Gastrocnemius medialis (tissue), 4 donors: Measurements from ENCODE around the gene HOXC11.

Experiments
- CTCF ChIP-seq, 5 experiments: fragments of 450-650 bp in 3 of 5; fragments of 200-600 bp in 2 of 5; sonication (generic) in 2 of 5; IDR thresholded peaks in 4 of 5; conservative IDR thresholded peaks in 1 of 5; 1 replicate in 4 of 5; 2 replicates in 1 of 5; pipeline ENCODE4 v1.5.1; 2016 to 2019; ENCODE audit warnings: antibody characterized with exemption in 5 of 5, mild to moderate bottlenecking in 3 of 5, moderate library complexity in 3 of 5
- POLR2A ChIP-seq, 2 donors: fragments of 450-650 bp; IDR thresholded peaks; one replicate each; pipeline ENCODE4 v1.6.1; 2017; ENCODE audit warnings: antibody characterized with exemption in 2 of 2, mild to moderate bottlenecking in 2 of 2, moderate library complexity in 2 of 2

GRCh38 chr12:53990311-53991076 lies 17.6 kb downstream of the HOXC11 start:
- TF ChIP-seq CTCF (IDR thresholded peaks at IDR 0.05 in 4 of 5, conservative IDR thresholded peaks at IDR 0.05 in 1 of 5) (no peak), POLR2A (IDR thresholded peaks at IDR 0.05) (no peak)
